Left renal pelvis (tissue), 4 donors: ENCODE results near the gene DCLRE1B. TPM values are rescaled to one million over a fixed set of nuclear protein-coding genes. Genes with fewer than 3 reads are reported as not detected.
A peak's percentile ranks its signal among the peaks of the same experiment; 100 is the strongest.

Experiments
- DNase-seq, 4 donors: peaks; one replicate each; pipeline ENCODE4 v3.0.0-alpha.2; 2013; ENCODE audit warnings: low read depth in 4 of 4, low spot score in 3 of 4
- polyA plus RNA-seq, 4 donors: library from polyadenylated mRNA; unstranded; fragments of 120-200 nt; gene quantifications; one replicate each; pipeline ENCODE4 v1.2.1, GENCODE V29; 2013; ENCODE audit not compliant: insufficient read length in 4 of 4

DCLRE1B gene
- polyA plus RNA-seq, 4 donors, result 9.6 to 13.9 (median 11.8) TPM

GRCh38 chr1:113918243-113918642 is 13.1 kb downstream of the DCLRE1B start:
- DNase-seq, result no peak

GRCh38 chr1:113922957-113923356 is 17.8 kb downstream of the DCLRE1B start:
- no peak for DNase-seq

GRCh38 chr1:113924473-113924872 is 19.3 kb downstream of the DCLRE1B start:
- DNase-seq, result no peak

GRCh38 chr1:113928187-113928930 is 23.2 kb downstream of the DCLRE1B start:
- DNase-seq, result no peak

DNA sequence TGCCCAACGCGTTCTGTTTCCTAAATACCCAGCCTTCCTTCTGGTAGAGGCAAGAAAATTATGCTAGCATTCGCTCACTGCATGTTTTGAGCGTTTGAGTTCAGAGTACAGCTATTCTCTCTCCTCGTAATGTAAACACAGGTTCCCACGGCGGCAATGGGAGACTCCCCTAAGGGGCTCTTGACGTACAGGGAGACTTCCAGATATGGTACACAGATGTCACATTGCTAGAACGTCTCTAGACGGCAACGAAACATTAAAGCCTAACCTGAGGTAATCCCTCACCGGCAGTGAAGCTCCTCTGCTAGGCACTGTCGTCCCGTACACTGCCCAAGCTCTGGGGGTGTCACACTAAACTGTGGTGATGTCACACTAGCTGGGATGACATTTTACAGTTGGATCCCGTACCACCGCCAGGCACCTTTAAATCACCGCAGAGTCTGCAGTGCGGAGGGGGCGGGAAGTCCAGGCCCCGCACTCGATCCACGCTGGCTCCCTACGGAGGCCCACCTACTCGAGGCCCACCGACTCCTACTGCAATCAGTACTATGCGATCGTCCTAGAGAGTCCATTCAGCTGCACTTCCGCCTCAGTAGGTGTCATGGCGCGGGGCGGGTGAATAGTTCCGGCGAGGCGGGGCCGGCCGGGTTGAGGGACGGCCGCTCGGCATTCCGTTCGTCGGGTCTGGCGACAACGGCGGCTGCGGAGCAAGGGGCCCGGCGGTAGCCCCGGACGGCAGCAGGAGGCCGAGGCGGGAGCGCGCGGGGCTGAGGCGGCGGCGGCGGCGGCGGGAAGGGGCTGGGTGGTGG is 24.0 kb downstream of the DCLRE1B start, which contains the start of gene HIPK1:
Gene HIPK1, plus strand, starts transcription at position 384 of the 809 bp plus-strand sequence.
- peak; percentile 85 to 90 (median 89) for DNase-seq

GRCh38 chr1:113929750-113930498 is 24.8 kb downstream of the DCLRE1B start:
- no peak for DNase-seq

GRCh38 chr1:113930499-113931161 is 25.5 kb downstream of the DCLRE1B start:
- peak in 1 of 4 donors; percentile 54 for DNase-seq

DNA sequence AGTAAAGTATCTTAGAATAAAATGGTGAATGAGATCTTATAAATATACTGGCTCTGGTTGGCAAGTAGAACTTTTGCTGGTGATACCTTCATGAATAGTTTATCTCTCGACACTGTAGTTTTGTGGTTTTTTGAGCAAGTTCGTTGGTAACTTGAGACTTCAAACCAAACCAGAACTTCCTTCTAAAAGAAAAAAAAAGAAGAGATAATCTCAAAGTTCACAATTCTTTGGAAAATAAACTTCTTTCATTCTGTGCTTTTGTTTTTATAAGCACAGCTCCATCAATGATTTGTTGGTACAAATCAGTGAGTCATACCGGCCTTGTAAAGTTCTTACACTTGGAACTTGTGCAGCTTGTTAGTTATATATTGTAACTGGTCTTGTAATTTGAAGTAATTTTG is 26.3 kb downstream of the DCLRE1B start:
- DNase-seq, result no peak

DNA sequence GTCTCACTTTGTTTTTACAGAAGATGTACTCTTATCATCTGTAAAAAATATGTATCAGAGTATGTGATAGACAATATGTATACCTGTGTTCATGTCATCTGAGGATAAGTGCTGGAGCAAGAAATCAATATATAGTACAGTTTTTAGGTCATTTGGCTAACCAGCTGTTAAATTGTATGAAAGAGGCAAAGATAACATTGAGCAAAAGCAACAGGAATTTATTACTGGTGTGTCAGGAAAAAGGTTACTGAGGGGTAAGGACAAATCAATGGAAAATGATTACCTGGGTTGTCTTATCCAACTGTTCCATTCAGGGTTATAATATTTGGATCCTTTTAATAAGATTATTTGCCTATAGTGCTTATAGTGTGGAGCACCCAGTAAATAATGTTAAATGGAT is 28.9 kb downstream of the DCLRE1B start:
- DNase-seq, result no peak

GRCh38 chr1:113934511-113935055 is 29.5 kb downstream of the DCLRE1B start:
- no peak for DNase-seq

- no peak for DNase-seq
Measured at GRCh38 chr1:113935176-113935575, 30.1 kb downstream of the DCLRE1B start.

GRCh38 chr1:113935970-113936369 is 30.8 kb downstream of the DCLRE1B start:
- DNase-seq, result no peak

DNA sequence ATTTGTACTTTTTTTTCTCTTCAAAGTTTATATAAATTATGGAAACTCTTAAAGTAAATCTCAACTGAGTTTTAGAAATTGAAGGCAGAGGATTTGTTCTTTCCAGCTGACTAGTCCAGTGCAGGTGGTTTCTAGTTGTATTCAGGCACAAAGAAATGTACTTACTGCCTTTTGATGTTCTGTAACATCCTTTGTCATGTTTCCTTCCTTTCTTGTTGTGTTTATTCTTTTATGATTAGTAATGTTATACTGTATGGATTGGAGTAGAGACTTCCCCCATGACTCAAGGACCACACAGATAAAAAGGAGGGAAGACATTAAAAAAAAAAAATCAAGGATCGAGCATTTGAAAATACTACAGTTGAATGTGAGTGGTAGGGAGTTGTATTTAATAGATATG is 32.0 kb downstream of the DCLRE1B start:
- no peak for DNase-seq

GRCh38 chr1:113938192-113938591 is 33.1 kb downstream of the DCLRE1B start:
- DNase-seq, result no peak

GRCh38 chr1:113940365-113941244 is 35.5 kb downstream of the DCLRE1B start:
- DNase-seq, result no peak

- DNase-seq, result no peak
Measured at GRCh38 chr1:113941245-113941559, 36.1 kb downstream of the DCLRE1B start.

GRCh38 chr1:113942527-113942926 is 37.4 kb downstream of the DCLRE1B start:
- DNase-seq, result no peak

DNA sequence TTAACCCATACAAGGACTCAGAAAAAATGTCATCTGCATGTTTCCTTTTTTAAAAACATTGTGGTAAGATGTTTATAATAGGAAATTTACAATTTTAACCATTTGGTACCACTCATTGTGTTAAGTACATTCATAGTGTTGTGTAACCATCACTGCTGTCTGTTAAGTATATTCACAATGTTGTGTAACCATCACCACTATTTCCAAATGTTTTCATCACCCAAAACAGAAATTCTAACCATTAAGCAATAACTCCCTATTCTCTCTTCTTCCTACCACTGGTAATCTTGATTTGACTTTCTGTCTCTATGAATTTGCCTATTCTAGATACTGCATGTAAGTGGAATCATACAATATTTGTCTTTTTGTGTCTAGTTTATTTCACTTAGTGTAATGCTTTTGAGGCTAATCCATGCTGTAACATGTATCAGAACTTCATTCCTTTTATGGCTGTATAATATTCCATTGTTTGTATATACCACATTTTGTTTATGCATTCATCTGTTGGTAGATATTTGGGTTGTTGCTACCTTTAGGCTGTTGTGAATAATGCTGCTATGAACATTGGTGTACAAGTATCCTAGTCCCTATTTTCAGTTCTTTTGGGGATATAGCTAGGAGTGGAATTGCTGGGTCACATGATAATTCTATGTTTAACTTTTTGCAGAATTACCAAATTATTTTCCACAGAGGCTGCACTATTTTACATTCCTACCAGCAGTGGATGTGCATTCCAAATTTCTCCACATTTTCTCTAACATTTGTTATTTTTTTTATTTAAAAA is 38.1 kb downstream of the DCLRE1B start:
- no peak for DNase-seq

DNA sequence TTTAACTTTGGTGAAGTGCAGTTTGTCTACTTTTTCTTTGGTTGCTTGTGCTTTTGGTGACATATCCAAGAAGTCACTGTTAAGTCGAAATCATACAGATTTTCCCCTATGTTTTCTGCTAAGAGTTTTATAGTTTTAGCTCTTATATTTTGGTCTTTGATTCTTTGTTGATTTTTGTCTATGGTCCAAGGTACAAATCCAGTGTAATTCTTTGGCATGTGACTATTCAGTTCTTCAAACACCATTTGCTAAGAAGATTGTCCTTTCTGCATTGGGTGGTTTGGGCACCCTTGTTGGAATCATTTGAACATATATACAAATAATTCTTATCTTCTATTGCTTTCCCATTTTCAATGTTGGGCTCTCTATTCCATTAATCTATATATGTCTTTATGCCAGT is 40.2 kb downstream of the DCLRE1B start:
- DNase-seq, result no peak
